Measurements from ENCODE around the gene AK5. TPM values are rescaled to one million over a fixed set of nuclear protein-coding genes. Genes with fewer than 3 reads are reported as not detected.

The AK5 gene
- total RNA-seq, 2 donors from 2014 or later: 0.49 to 1.1 TPM

- Histone ChIP-seq H3K27me3 (no peaks in the 10 kb centered on the region), H3K36me3 (no peaks in the 10 kb centered on the region), H3K4me3 (no peak overlapping the region), H3K27ac (no peak overlapping the region), H3K9ac (ENCODE audit: low read depth in 2 of 2, low read length in 2 of 2) (no peak overlapping the region), H3K4me1 (no peaks in the 10 kb centered on the region), H3K9me3 (no peaks in the 10 kb centered on the region)
- intact Hi-C loops (cut with DNase I): no loop called here
- DNase-seq: no peak
- TF ChIP-seq, protein P1, sequence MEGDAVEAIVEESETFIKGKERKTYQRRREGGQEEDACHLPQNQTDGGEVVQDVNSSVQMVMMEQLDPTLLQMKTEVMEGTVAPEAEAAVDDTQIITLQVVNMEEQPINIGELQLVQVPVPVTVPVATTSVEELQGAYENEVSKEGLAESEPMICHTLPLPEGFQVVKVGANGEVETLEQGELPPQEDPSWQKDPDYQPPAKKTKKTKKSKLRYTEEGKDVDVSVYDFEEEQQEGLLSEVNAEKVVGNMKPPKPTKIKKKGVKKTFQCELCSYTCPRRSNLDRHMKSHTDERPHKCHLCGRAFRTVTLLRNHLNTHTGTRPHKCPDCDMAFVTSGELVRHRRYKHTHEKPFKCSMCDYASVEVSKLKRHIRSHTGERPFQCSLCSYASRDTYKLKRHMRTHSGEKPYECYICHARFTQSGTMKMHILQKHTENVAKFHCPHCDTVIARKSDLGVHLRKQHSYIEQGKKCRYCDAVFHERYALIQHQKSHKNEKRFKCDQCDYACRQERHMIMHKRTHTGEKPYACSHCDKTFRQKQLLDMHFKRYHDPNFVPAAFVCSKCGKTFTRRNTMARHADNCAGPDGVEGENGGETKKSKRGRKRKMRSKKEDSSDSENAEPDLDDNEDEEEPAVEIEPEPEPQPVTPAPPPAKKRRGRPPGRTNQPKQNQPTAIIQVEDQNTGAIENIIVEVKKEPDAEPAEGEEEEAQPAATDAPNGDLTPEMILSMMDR (IDR thresholded peaks at IDR 0.05): no peak
These were observed 179.9 kb downstream of the AK5 start for GRCh38 chr1:77461691-77462090.

- Histone ChIP-seq H3K4me3 (no peak overlapping the region), H3K9ac (ENCODE audit: low read depth in 2 of 2, low read length in 2 of 2) (no peak overlapping the region), H3K27me3 (no peaks in the 10 kb centered on the region), H3K36me3 (no peaks in the 10 kb centered on the region), H3K4me1 (no peaks in the 10 kb centered on the region), H3K9me3 (no peaks in the 10 kb centered on the region), H3K27ac (no peak overlapping the region)
- no peak for DNase-seq
- TF ChIP-seq, protein P1 (IDR thresholded peaks at IDR 0.05): no peak
- intact Hi-C loops (cut with DNase I): no loop called here
These were observed 181.4 kb downstream of the AK5 start for GRCh38 chr1:77463216-77463615.

GRCh38 chr1:77465139-77465538 lies 183.3 kb downstream of the AK5 start:
- Histone ChIP-seq H3K4me3 (no peak overlapping the region), H3K27ac (no peak overlapping the region), H3K4me1 (no peaks in the 10 kb centered on the region), H3K9ac (ENCODE audit: low read depth in 2 of 2, low read length in 2 of 2) (no peak overlapping the region), H3K27me3 (no peaks in the 10 kb centered on the region), H3K9me3 (no peaks in the 10 kb centered on the region), H3K36me3 (no peaks in the 10 kb centered on the region)
- DNase-seq: no peak
- TF ChIP-seq, protein P1 (IDR thresholded peaks at IDR 0.05): no peak
- intact Hi-C loops (cut with DNase I): no loop called here

GRCh38 chr1:77465922-77466321 lies 184.1 kb downstream of the AK5 start:
- H3K9me3 ChIP-seq: no peaks in the 10 kb centered on the region
- no peak overlapping the region for H3K9ac ChIP-seq (ENCODE audit: low read depth in 2 of 2, low read length in 2 of 2)
- H3K27ac ChIP-seq: no peak overlapping the region
- intact Hi-C loops (cut with DNase I): no loop called here
- TF ChIP-seq, protein P1 (IDR thresholded peaks at IDR 0.05): no peak
- H3K36me3 ChIP-seq: no peaks in the 10 kb centered on the region
- no peak for DNase-seq
- no peaks in the 10 kb centered on the region for H3K4me1 ChIP-seq
- no peaks in the 10 kb centered on the region for H3K27me3 ChIP-seq
- no peak overlapping the region for H3K4me3 ChIP-seq

DNA sequence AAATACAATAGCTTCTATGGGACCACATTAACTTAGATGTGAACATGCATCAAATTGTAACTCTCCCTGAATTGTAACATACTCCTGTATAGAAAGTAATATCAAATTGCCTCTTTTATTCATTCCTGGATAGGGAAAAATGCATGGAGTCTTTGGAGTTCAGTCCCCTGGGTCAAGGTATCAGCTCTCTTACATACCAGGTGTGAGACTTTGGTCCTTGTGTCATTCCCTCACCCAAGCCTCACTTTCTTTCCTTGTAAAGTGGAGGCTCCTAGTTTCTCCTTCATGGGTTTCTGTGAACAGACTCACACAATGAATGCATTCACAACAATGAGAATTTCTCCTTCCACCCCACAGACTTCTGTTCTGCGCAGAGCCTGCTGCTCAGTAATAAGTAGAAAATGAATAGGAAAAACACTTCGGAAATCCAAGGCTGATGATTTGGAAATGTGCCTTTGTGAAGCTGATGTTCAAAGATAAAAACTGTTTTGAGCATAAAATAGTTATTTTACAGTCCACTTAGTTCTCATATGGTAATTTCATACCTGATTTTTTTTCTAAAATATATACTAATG lies 185.3 kb downstream of the AK5 start:
- H3K4me1 ChIP-seq: no peaks in the 10 kb centered on the region
- H3K9ac ChIP-seq (ENCODE audit: low read depth in 2 of 2, low read length in 2 of 2): no peak overlapping the region
- TF ChIP-seq, protein P1 (IDR thresholded peaks at IDR 0.05): no peak
- H3K36me3 ChIP-seq: no peaks in the 10 kb centered on the region
- H3K9me3 ChIP-seq: no peaks in the 10 kb centered on the region
- intact Hi-C loops (cut with DNase I): no loop called here
- H3K27ac ChIP-seq: no peak overlapping the region
- H3K27me3 ChIP-seq: no peaks in the 10 kb centered on the region
- no peak for DNase-seq
- no peak overlapping the region for H3K4me3 ChIP-seq
